ENCODE data around the gene GRAP2. TPM values are rescaled to one million over a fixed set of nuclear protein-coding genes. Genes with fewer than 3 reads are reported as not detected.
A peak's percentile ranks its signal among the peaks of the same experiment; 100 is the strongest.

GRAP2 gene
- total and polyA plus RNA-seq, 2 donors (not counting 1 experiment from before 2014, with no cell fraction given): 13.5 to 26.4 TPM

DNA sequence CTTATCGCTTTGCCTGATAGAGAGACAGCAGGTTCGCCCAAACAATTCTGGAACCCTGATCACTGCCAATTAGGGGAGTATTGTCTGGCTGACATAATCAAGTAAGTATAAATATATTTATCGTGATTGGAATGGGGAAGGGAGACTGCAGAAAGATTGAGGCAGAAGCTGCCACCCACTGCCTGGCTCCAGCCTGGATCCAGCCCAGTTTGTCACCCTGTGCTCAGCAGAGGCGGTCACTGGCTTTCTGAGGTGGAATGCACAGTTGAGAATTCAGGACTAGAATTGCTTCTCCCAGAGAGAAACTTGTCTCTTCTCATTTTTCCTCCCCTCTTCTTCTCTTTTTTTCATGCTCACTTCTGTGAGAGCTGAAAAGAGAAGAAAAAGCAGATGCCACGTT, 25.9 kb downstream of the GRAP2 start:
- Histone ChIP-seq H3K36me3 (replicated peaks in 1 of 2; ENCODE audit: control extremely low read depth in 1 of 2, control insufficient read depth in 1 of 2, extremely low read depth in 1 of 2, insufficient read depth in 2 of 2, low read length in 1 of 2) (peaks cover 3% of the 10 kb centered on the region in 2 experiments), H3K79me2 (ENCODE audit: control insufficient read depth, insufficient read depth, low read length) (peaks cover 72% of the 10 kb centered on the region), H3K27ac (ENCODE audit: low read length in 2 of 2) (no peak overlapping the region), H2AFZ (ENCODE audit: insufficient read depth, low read depth, low read length, poor library complexity, severe bottlenecking) (no peak overlapping the region), H3K9ac (ENCODE audit: low read length) (no peak overlapping the region), H3K9me3 (ENCODE audit: control extremely low read depth in 1 of 3, control insufficient read depth in 2 of 3, insufficient read depth in 1 of 3, low read length in 2 of 3) (no peaks in the 10 kb centered on the region), H3K27me3 (replicated peaks in 1 of 4; ENCODE audit: control extremely low read depth in 1 of 4, control insufficient read depth in 3 of 4, insufficient read depth in 4 of 4, low read length in 3 of 4) (no peaks in the 10 kb centered on the region), H3K4me1 (ENCODE audit: control insufficient read depth in 2 of 2, insufficient read depth in 2 of 2, low read length in 2 of 2) (peaks cover 24 to 41% of the 10 kb centered on the region in 2 donors), H3K4me2 (replicated peaks; ENCODE audit: low read depth, low read length, poor library complexity, severe bottlenecking) (peak overlapping the region; percentile 37), H4K20me1 (ENCODE audit: control insufficient read depth, insufficient read depth, low read length, poor library complexity, severe bottlenecking) (peaks cover 3% of the 10 kb centered on the region), H3K4me3 (ENCODE audit: control extremely low read depth in 1 of 5, extremely low read depth in 1 of 5, insufficient read depth in 1 of 5, low read depth in 2 of 5, low read length in 4 of 5) (no peak overlapping the region)
- intact Hi-C loops (cut with micrococcal nuclease): no loop called here
- Mint-ChIP-seq H3K27me3 (peaks cover 7% of the 10 kb centered on the region), H3K4me3 (no peak overlapping the region), H3K9me3 (ENCODE audit: insufficient read depth) (no peaks in the 10 kb centered on the region), H3K4me1 (peaks cover 36% of the 10 kb centered on the region), H3K27ac (no peak overlapping the region)
- TF ChIP-seq, protein P1, sequence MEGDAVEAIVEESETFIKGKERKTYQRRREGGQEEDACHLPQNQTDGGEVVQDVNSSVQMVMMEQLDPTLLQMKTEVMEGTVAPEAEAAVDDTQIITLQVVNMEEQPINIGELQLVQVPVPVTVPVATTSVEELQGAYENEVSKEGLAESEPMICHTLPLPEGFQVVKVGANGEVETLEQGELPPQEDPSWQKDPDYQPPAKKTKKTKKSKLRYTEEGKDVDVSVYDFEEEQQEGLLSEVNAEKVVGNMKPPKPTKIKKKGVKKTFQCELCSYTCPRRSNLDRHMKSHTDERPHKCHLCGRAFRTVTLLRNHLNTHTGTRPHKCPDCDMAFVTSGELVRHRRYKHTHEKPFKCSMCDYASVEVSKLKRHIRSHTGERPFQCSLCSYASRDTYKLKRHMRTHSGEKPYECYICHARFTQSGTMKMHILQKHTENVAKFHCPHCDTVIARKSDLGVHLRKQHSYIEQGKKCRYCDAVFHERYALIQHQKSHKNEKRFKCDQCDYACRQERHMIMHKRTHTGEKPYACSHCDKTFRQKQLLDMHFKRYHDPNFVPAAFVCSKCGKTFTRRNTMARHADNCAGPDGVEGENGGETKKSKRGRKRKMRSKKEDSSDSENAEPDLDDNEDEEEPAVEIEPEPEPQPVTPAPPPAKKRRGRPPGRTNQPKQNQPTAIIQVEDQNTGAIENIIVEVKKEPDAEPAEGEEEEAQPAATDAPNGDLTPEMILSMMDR (IDR thresholded peaks at IDR 0.05): no peak
- no peak for TF ChIP-seq EZH2 (IDR thresholded peaks at IDR 0.05; ENCODE audit: borderline replicate concordance, insufficient read depth, low read depth, low read length, poor library complexity, severe bottlenecking)
- no peak for ATAC-seq (ENCODE audit: low read depth)
- WGBS (ENCODE audit: insufficient coverage): 83% methylated on average over 2 of the region's 5 CpGs
- CTCF ChIA-PET: interaction anchor here (0.8 to 1.9 kb wide), 3 partner anchors 9 to 31 kb away, joined by 3 to 4 read pairs (median 3); no protein-coding TSS in a partner anchor
- no peak for DNase-seq
- POLR2A ChIA-PET: no interaction called here

GRCh38 chr22:39927544-39927943, 26.7 kb downstream of the GRAP2 start:
- intact Hi-C loops (cut with micrococcal nuclease): no loop called here
- ChIA-PET CTCF (interaction anchor here (0.8 to 1.9 kb wide), 2 partner anchors 8 to 17 kb away, joined by 3 to 4 read pairs; no protein-coding TSS in a partner anchor), POLR2A (no interaction called here)
- H3K9ac ChIP-seq (ENCODE audit: low read length): no peak overlapping the region
- 95% methylated on average over 7 of the region's 7 CpGs for WGBS (ENCODE audit: insufficient coverage)
- Mint-ChIP-seq H3K27ac (no peak overlapping the region), H3K4me1 (peaks cover 32% of the 10 kb centered on the region), H3K4me3 (no peak overlapping the region), H3K9me3 (ENCODE audit: insufficient read depth) (no peaks in the 10 kb centered on the region), H3K27me3 (peaks cover 3% of the 10 kb centered on the region)
- H3K27me3 ChIP-seq (replicated peaks in 1 of 4; ENCODE audit: control extremely low read depth in 1 of 4, control insufficient read depth in 3 of 4, insufficient read depth in 4 of 4, low read length in 3 of 4): no peaks in the 10 kb centered on the region
- H3K36me3 ChIP-seq (replicated peaks in 1 of 2; ENCODE audit: control extremely low read depth in 1 of 2, control insufficient read depth in 1 of 2, extremely low read depth in 1 of 2, insufficient read depth in 2 of 2, low read length in 1 of 2): peaks cover 3% of the 10 kb centered on the region in 2 experiments
- DNase-seq: no peak
- no peaks in the 10 kb centered on the region for H3K9me3 ChIP-seq (ENCODE audit: control extremely low read depth in 1 of 3, control insufficient read depth in 2 of 3, insufficient read depth in 1 of 3, low read length in 2 of 3)
- H2AFZ ChIP-seq (ENCODE audit: insufficient read depth, low read depth, low read length, poor library complexity, severe bottlenecking): no peak overlapping the region
- no peak overlapping the region for H3K27ac ChIP-seq (ENCODE audit: low read length in 2 of 2)
- no peak for ATAC-seq (ENCODE audit: low read depth)
- H4K20me1 ChIP-seq (ENCODE audit: control insufficient read depth, insufficient read depth, low read length, poor library complexity, severe bottlenecking): peaks cover 3% of the 10 kb centered on the region
- peaks cover 64% of the 10 kb centered on the region for H3K79me2 ChIP-seq (ENCODE audit: control insufficient read depth, insufficient read depth, low read length)
- no peak overlapping the region for H3K4me2 ChIP-seq (replicated peaks; ENCODE audit: low read depth, low read length, poor library complexity, severe bottlenecking)
- TF ChIP-seq EZH2 (IDR thresholded peaks at IDR 0.05; ENCODE audit: borderline replicate concordance, insufficient read depth, low read depth, low read length, poor library complexity, severe bottlenecking): no peak
- TF ChIP-seq, protein P1 (IDR thresholded peaks at IDR 0.05): no peak
- no peak overlapping the region for H3K4me3 ChIP-seq (ENCODE audit: control extremely low read depth in 1 of 5, extremely low read depth in 1 of 5, insufficient read depth in 1 of 5, low read depth in 2 of 5, low read length in 4 of 5)
- H3K4me1 ChIP-seq (ENCODE audit: control insufficient read depth in 2 of 2, insufficient read depth in 2 of 2, low read length in 2 of 2): peaks cover 25 to 41% of the 10 kb centered on the region in 2 donors
